Activated T-cell treated with anti-CD3 and anti-CD28 coated beads, Interleukin-2, amount 50 U/mL, for 48 hours (primary cell): ENCODE data around the gene RAB30.

ENCODE experiments used
- DNase-seq, 2 experiments: peaks; one replicate each; pipeline ENCODE4 v3.0.0-alpha.2; 2020

RAB30 gene

GRCh38 chr11:83071567-83072349 is at the start of gene RAB30:
Gene RAB30, minus strand, starts transcription at chr11:83071897. Its CDS starts 74,581 bp downstream, at chr11:82997316.
- peak; percentile 92 to 94 for DNase-seq

GRCh38 chr11:83120327-83120726 is 48.6 kb upstream of the RAB30 start:
- DNase-seq: no peak

GRCh38 chr11:83119216-83119615 is 47.5 kb upstream of the RAB30 start:
- no peak for DNase-seq

- DNase-seq: no peak
Observed at GRCh38 chr11:83118814-83119213, 47.1 kb upstream of the RAB30 start.

- no peak for DNase-seq
Observed at GRCh38 chr11:83116015-83116641, 44.4 kb upstream of the RAB30 start.

GRCh38 chr11:83115551-83115950 is 43.9 kb upstream of the RAB30 start:
- DNase-seq: no peak

GRCh38 chr11:83115026-83115425 is 43.3 kb upstream of the RAB30 start:
- DNase-seq: no peak

GRCh38 chr11:83112886-83113285 is 41.2 kb upstream of the RAB30 start:
- DNase-seq: no peak

GRCh38 chr11:83105168-83105567 is 33.5 kb upstream of the RAB30 start:
- DNase-seq: no peak

- no peak for DNase-seq
Observed at GRCh38 chr11:83102834-83103233, 31.1 kb upstream of the RAB30 start.

- no peak for DNase-seq
Observed at GRCh38 chr11:83097429-83098075, 25.9 kb upstream of the RAB30 start.

- no peak for DNase-seq
Observed at GRCh38 chr11:83093634-83094033, 21.9 kb upstream of the RAB30 start.

GRCh38 chr11:83092488-83093384 is 21.0 kb upstream of the RAB30 start:
- no peak for DNase-seq

- no peak for DNase-seq
Observed at GRCh38 chr11:83088965-83089364, 17.3 kb upstream of the RAB30 start.

- no peak for DNase-seq
Observed at GRCh38 chr11:83087035-83087434, 15.3 kb upstream of the RAB30 start.

- DNase-seq: no peak
Observed at GRCh38 chr11:83079820-83080219, 8.1 kb upstream of the RAB30 start.

- DNase-seq: no peak
Observed at GRCh38 chr11:83078269-83078668, 6.6 kb upstream of the RAB30 start.

- DNase-seq: no peak
Observed at GRCh38 chr11:83073884-83074283, 2.2 kb upstream of the RAB30 start.

- DNase-seq: no peak
Observed at GRCh38 chr11:83073258-83073657, 1.6 kb upstream of the RAB30 start.

- no peak for DNase-seq
Observed at GRCh38 chr11:83072350-83073242, 899 bp upstream of the RAB30 start.

- DNase-seq: peak; percentile 43 to 61
Observed at GRCh38 chr11:83070731-83071566, 748 bp downstream of the RAB30 start.
